Right lobe of liver (tissue), 6 donors: ENCODE data around the gene SPINDOC. TPM values are rescaled to one million over a fixed set of nuclear protein-coding genes. Genes with fewer than 3 reads are reported as not detected.

ENCODE experiments used
- ATAC-seq, 4 donors: fragments of 200-7000 bp; cut with Tn5 transposase; one replicate each; pipeline ENCODE4 v1.9.1; 2020; ENCODE audit warnings: mild to moderate bottlenecking in 4 of 4, moderate library complexity in 4 of 4
- DNase-seq, 3 donors: peaks; one replicate each; pipeline ENCODE4 v3.0.0-alpha.2; 2020
- H3K27ac ChIP-seq, 3 donors: fragments of 200-600 bp; one replicate each; pipeline ENCODE4 v1.8.0; 2022
- H3K27me3 ChIP-seq, 2 donors: fragments of 200-600 bp; one replicate each; pipeline ENCODE4 v1.8.0; 2022
- H3K36me3 ChIP-seq, 4 donors: fragments of 200-600 bp; sonication (generic) in 1 of 4; one replicate each; pipeline versions ENCODE4 v1.5.1 to v1.8.0; 2017 to 2022; ENCODE audit warnings: control low read depth in 1 of 4
- H3K4me1 ChIP-seq, 4 donors: fragments of 200-600 bp; sonication (generic) in 1 of 4; one replicate each; pipeline versions ENCODE4 v1.5.1 to v1.8.0; 2017 to 2022; ENCODE audit warnings: control low read depth in 1 of 4
- H3K4me3 ChIP-seq, 3 donors: fragments of 200-600 bp; one replicate each; pipeline ENCODE4 v1.8.0; 2022
- H3K9me3 ChIP-seq, 4 donors: fragments of 200-600 bp; sonication (generic) in 1 of 4; one replicate each; pipeline versions ENCODE4 v1.5.1 to v1.8.0; 2017 to 2022; ENCODE audit warnings: control low read depth in 1 of 4
- CTCF ChIP-seq, 4 donors: fragments of 200-600 bp in 3 of 4; fragments of 450-650 bp in 1 of 4; IDR thresholded peaks; one replicate each; pipeline versions ENCODE4 v1.5.1 to v1.8.0; 2016 to 2022; ENCODE audit warnings: antibody characterized with exemption in 4 of 4, mild to moderate bottlenecking in 2 of 4
- POLR2A ChIP-seq: fragments of 450-650 bp; IDR thresholded peaks from one replicate; pipeline ENCODE4 v1.6.1; 2017; ENCODE audit warnings: antibody characterized with exemption, mild to moderate bottlenecking
- WGBS: methylation state at CpG from one replicate; pipeline ENCODE4 v1.1.6; 2018; ENCODE audit warnings: low coverage, low lambda C conversion rate; ENCODE audit not compliant: insufficient coverage; ENCODE audit errors: missing lambda C conversion rate; 5-methylcytosine and 5-hydroxymethylcytosine counted together
- intact Hi-C, 2 donors: fragments of 100-400 bp; cut with DNase I; formaldehyde crosslinking; loops; one replicate each; pipeline versions ENCODE4 v1.11.2 to v1.14.1; 2022
- small RNA-seq, 2 experiments: library from RNA; depleted of rRNA; stranded (forward); fragments of <200 nt; gene quantifications; one replicate each; pipeline ENCODE3, GENCODE V24; 2016
- total RNA-seq, 6 experiments: library from RNA; depleted of rRNA in 2 of 6; stranded (reverse); fragments of >200 nt in 2 of 6; fragmentation: NEBNext Ultra II Directional in 3 of 6; extraction: Animal tissue kit (Norgen Biotek cat#: 25700) in 3 of 6; gene quantifications; one replicate each; pipeline versions ENCODE4 v1.1.0 to v1.2.4, GENCODE V29; 2016 to 2023
- donor health status: DM: no; HTN: yes; CAD: no.
- donor health status: DM: no; HTN: no; CAD: no.
- donor health status: DM: no; HTN: no; CAD: no.
- donor health status: DM: no; HTN: yes; CAD: no.
- donor health status: DM: no; HTN: yes; CAD: no.

SPINDOC gene
- total RNA-seq, 6 experiments from 2014 or later: 2.2 to 5.0 (median 2.7) TPM

- ATAC-seq (no peak), DNase-seq (no peak)
- WGBS: 81% methylated on average over 5 of the region's 5 CpGs
- Histone ChIP-seq H3K4me1 (peaks cover 0 to 41% (median 9%) of the 10 kb centered on the region in 4 donors), H3K36me3 (no peaks in the 10 kb centered on the region), H3K27me3 (no peaks in the 10 kb centered on the region), H3K4me3 (no peak overlapping the region), H3K27ac (peak overlapping the region in 1 of 3 donors; percentile 4), H3K9me3 (no peaks in the 10 kb centered on the region)
- intact Hi-C loops: no loop called here
- TF ChIP-seq CTCF (IDR thresholded peaks at IDR 0.05) (no peak), POLR2A (no peak)
These were observed 60.1 kb downstream of the SPINDOC start for GRCh38 chr11:63873311-63873710.

GRCh38 chr11:63874511-63874910 lies 61.3 kb downstream of the SPINDOC start:
- WGBS: 51% methylated on average over 6 of the region's 6 CpGs
- no peaks in the 10 kb centered on the region for H3K36me3 ChIP-seq
- H3K4me1 ChIP-seq: peaks cover 0 to 38% (median 9%) of the 10 kb centered on the region in 4 donors
- no peaks in the 10 kb centered on the region for H3K27me3 ChIP-seq
- no peak for DNase-seq
- no peak overlapping the region for H3K4me3 ChIP-seq
- H3K27ac ChIP-seq: no peak overlapping the region
- TF ChIP-seq POLR2A: no peak
- no peak for TF ChIP-seq CTCF (IDR thresholded peaks at IDR 0.05)
- H3K9me3 ChIP-seq: no peaks in the 10 kb centered on the region
- ATAC-seq: no peak
- intact Hi-C loops: no loop called here

- no peak overlapping the region for H3K4me3 ChIP-seq
- no peak overlapping the region for H3K27ac ChIP-seq
- H3K27me3 ChIP-seq: no peaks in the 10 kb centered on the region
- ATAC-seq (no peak), DNase-seq (no peak)
- peaks cover 0 to 29% (median 9%) of the 10 kb centered on the region in 4 donors for H3K4me1 ChIP-seq
- no peak for TF ChIP-seq CTCF (IDR thresholded peaks at IDR 0.05)
- TF ChIP-seq POLR2A: no peak
- intact Hi-C loops: no loop called here
- no peaks in the 10 kb centered on the region for H3K9me3 ChIP-seq
- H3K36me3 ChIP-seq: no peaks in the 10 kb centered on the region
- 81% methylated on average over 3 of the region's 8 CpGs for WGBS
These were observed 62.3 kb downstream of the SPINDOC start for GRCh38 chr11:63875506-63876065.

- peaks cover 0 to 25% (median 9%) of the 10 kb centered on the region in 4 donors for H3K4me1 ChIP-seq
- intact Hi-C loops: no loop called here
- no peak for ATAC-seq
These were observed 63.4 kb downstream of the SPINDOC start for GRCh38 chr11:63876616-63877015.

More at GRCh38 chr11:63876616-63877015, 63.4 kb downstream of the SPINDOC start:
- 96% methylated on average over 5 of the region's 6 CpGs for WGBS
- no peaks in the 10 kb centered on the region for H3K36me3 ChIP-seq
- H3K4me3 ChIP-seq: no peak overlapping the region
- DNase-seq: no peak
- H3K27ac ChIP-seq: no peak overlapping the region
- TF ChIP-seq CTCF (IDR thresholded peaks at IDR 0.05) (no peak), POLR2A (no peak)
- no peaks in the 10 kb centered on the region for H3K9me3 ChIP-seq
- no peaks in the 10 kb centered on the region for H3K27me3 ChIP-seq

Small RNAs within 50 kb of the gene (small RNA-seq; reads per million reads assigned to genes)
- 0 reads per million in 2 experiments for gene AP006289.1
- 0 reads per million in 2 experiments for gene RN7SL596P

Other genes with a start within 250 kb of the SPINDOC start
- 10 to 100 TPM; 24.4 to 76.1 (median 52.2) TPM for gene PLAAT3, start 199.0 kb upstream of the SPINDOC start, total RNA-seq
- 10 to 100 TPM; 29.9 to 37.6 (median 32.4) TPM for gene ATL3, start 142.1 kb upstream of the SPINDOC start, total RNA-seq
- gene RTN3, start 132.0 kb upstream of the SPINDOC start, total RNA-seq: 10 to 100 TPM; 47.3 to 70.5 (median 52.9) TPM
- 10 to 100 TPM in 1 of 6 experiments, 1 to 10 TPM in 5; 4.8 to 10.7 (median 6.6) TPM for gene ZFTA, start 44.7 kb upstream of the SPINDOC start, total RNA-seq
- gene MARK2, start 25.7 kb downstream of the SPINDOC start, total RNA-seq: 10 to 100 TPM; 10.6 to 14.8 (median 12.2) TPM
- gene RCOR2, start 103.7 kb downstream of the SPINDOC start, total RNA-seq: under 1 TPM in 1 of 6 experiments, not detected in 5; 0.15 TPM
- 1 to 10 TPM; 3.6 to 7.5 (median 4.6) TPM for gene NAA40, start 125.5 kb downstream of the SPINDOC start, total RNA-seq
- 100 to 1,000 TPM; 144 to 385 (median 177) TPM for gene COX8A, start 161.2 kb downstream of the SPINDOC start, total RNA-seq
- 10 to 100 TPM; 23.2 to 35.3 (median 24.7) TPM for gene OTUB1, start 173.0 kb downstream of the SPINDOC start, total RNA-seq
- under 1 TPM in 1 of 6 experiments, not detected in 5; 0.12 TPM for gene FLRT1, start 222.5 kb downstream of the SPINDOC start, total RNA-seq